Stimulated activated CD4-positive, alpha-beta T cell treated with anti-CD3 and anti-CD28 coated beads, Interleukin-1b, Interleukin-23, amount 100 ng/mL, for 24 hours (primary cell): Measurements from ENCODE around the gene ZBTB48.
"Not testable (repeated sequence)": the region's sequence is repeated elsewhere in the genome, so short reads cannot be mapped to it uniquely, and the experiment has no call there.

Experiments
- DNase-seq, 4 experiments: peaks; one replicate each; pipeline ENCODE4 v3.0.0-alpha.2; 2020; ENCODE audit warnings: low read depth in 4 of 4, low spot score in 1 of 4

Gene ZBTB48

GRCh38 chr1:6632588-6633514 lies 53.1 kb downstream of the ZBTB48 start:
- no peak for DNase-seq

GRCh38 chr1:6634371-6635052 lies 54.7 kb downstream of the ZBTB48 start:
- no peak for DNase-seq

- DNase-seq = no peak
These were observed 55.5 kb downstream of the ZBTB48 start for GRCh38 chr1:6635161-6635909.

GRCh38 chr1:6635910-6636760 lies 56.3 kb downstream of the ZBTB48 start:
- DNase-seq = no peak

GRCh38 chr1:6636778-6637177 lies 57.0 kb downstream of the ZBTB48 start:
- not testable (repeated sequence) for DNase-seq

GRCh38 chr1:6637770-6638169 lies 58.0 kb downstream of the ZBTB48 start:
- DNase-seq = no peak

GRCh38 chr1:6638226-6638625 lies 58.4 kb downstream of the ZBTB48 start:
- no peak for DNase-seq
